K562 (cell line): ENCODE measurements around the gene PEX11B. TPM values are rescaled to one million over a fixed set of nuclear protein-coding genes. Genes with fewer than 3 reads are reported as not detected.

ENCODE experiments used
- ARID1B ChIP-seq: fragments of 450-650 bp; IDR thresholded peaks from 2 replicates; pipeline ENCODE4 v1.6.1; 2016; ENCODE audit warnings: antibody characterized with exemption, mild to moderate bottlenecking, inconsistent platforms
- ATF3 ChIP-seq, 2 experiments: fragments of 450-650 bp in 1 of 2; sonication (generic) in 1 of 2; formaldehyde crosslinking in 1 of 2; IDR thresholded peaks in 1 of 2; conservative IDR thresholded peaks in 1 of 2; 2 replicates each; pipeline versions ENCODE4 v1.6.1 to v1.8.1; 2016 to 2023; ENCODE audit warnings: mild to moderate bottlenecking in 2 of 2, moderate library complexity in 2 of 2, inconsistent platforms in 1 of 2, missing genetic modification reagents in 1 of 2
- BHLHE40 ChIP-seq: IDR thresholded peaks from 2 replicates; pipeline ENCODE4 v1.6.1; 2011; ENCODE audit warnings: low read length, improper control_type of control experiment
- CREM ChIP-seq: IDR thresholded peaks from 2 replicates; pipeline ENCODE4 v1.6.1; 2014; ENCODE audit warnings: antibody characterized with exemption, low read depth
- CXXC5 ChIP-seq: fragments of 250-450 bp; sonication (Bioruptor Pico); IDR thresholded peaks from 2 replicates; pipeline ENCODE4 v1.8.0; 2022; ENCODE audit warnings: inconsistent platforms, mild to moderate bottlenecking, moderate library complexity
- FOSL1 ChIP-seq: fragments of 200-800 bp; sonication (Bioruptor generic); conservative IDR thresholded peaks from 2 replicates; pipeline ENCODE4 v1.6.1; 2016; ENCODE audit warnings: missing genetic modification characterization, missing compliant biosample characterization
- JUN ChIP-seq, 2 experiments: sonication (generic) in 1 of 2; formaldehyde crosslinking in 1 of 2; IDR thresholded peaks; 2 replicates each; pipeline versions ENCODE4 v1.6.1 to v1.8.0; 2012 to 2022; ENCODE audit warnings: borderline replicate concordance in 2 of 2, mild to moderate bottlenecking in 2 of 2, improper control_type of control experiment in 1 of 2, low read depth in 1 of 2, low read length in 1 of 2, missing genetic modification reagents in 1 of 2
- JUND ChIP-seq, 2 experiments: IDR thresholded peaks; 2 replicates in 1 of 2; 3 replicates in 1 of 2; pipeline ENCODE4 v1.6.1; 2011; ENCODE audit warnings: borderline replicate concordance in 2 of 2, low read depth in 2 of 2, low read length in 2 of 2, improper control_type of control experiment in 1 of 2, missing biosample characterization in 1 of 2, missing genetic modification characterization in 1 of 2, missing genetic modification reagents in 1 of 2
- MAZ ChIP-seq, 2 experiments: fragments of 450-650 bp in 1 of 2; sonication (generic) in 1 of 2; formaldehyde crosslinking; IDR thresholded peaks in 1 of 2; conservative IDR thresholded peaks in 1 of 2; 2 replicates each; pipeline versions ENCODE4 v1.4.0 to v1.5.0; 2020; ENCODE audit warnings: mild to moderate bottlenecking in 1 of 2, missing genetic modification reagents in 1 of 2
- NR3C1 ChIP-seq: sonication (generic); formaldehyde crosslinking; IDR thresholded peaks from 2 replicates; pipeline ENCODE4 v1.8.1; 2022; ENCODE audit warnings: missing genetic modification reagents
- SMARCA4 ChIP-seq: fragments of 450-650 bp; IDR thresholded peaks from 2 replicates; pipeline ENCODE4 v1.6.1; 2016
- TAF15 ChIP-seq: fragments of 200-400 bp; formaldehyde crosslinking; IDR thresholded peaks from 2 replicates; pipeline ENCODE4 v1.6.1; 2017; ENCODE audit warnings: mild to moderate bottlenecking, low read depth, low read length, moderate library complexity
- ZNF583 ChIP-seq: fragments of 250-450 bp; sonication (Bioruptor Pico); IDR thresholded peaks from 2 replicates; pipeline ENCODE4 v1.4.0; 2020
- polyA plus RNA-seq, 8 experiments: library from polyadenylated mRNA; depleted of rRNA in 4 of 8; stranded (reverse) in 5 of 8; unstranded in 3 of 8; fragments of >200 nt; fragmentation: Nextera tagmentation in 2 of 8; fragmentation: Illumina TruSeq in 1 of 8; extraction: Ambion mirVana in 2 of 8; extraction: Trizol in 1 of 8; gene quantifications; 2 replicates each; pipeline versions ENCODE4 v1.2.1 to v1.2.3, GENCODE V29; 2011 to 2014; ENCODE audit warnings: inconsistent platforms in 1 of 8, missing spikeins in 1 of 8
- total RNA-seq, 7 experiments: library from RNA; depleted of rRNA in 6 of 7; stranded (reverse); fragments of >200 nt in 6 of 7; fragmentation: Illumina TruSeq in 2 of 7; extraction: Trizol in 2 of 7; gene quantifications; 2 replicates each; pipeline versions ENCODE4 v1.2.1 to v1.2.3, GENCODE V29; 2011 to 2021; ENCODE audit warnings: low replicate concordance in 1 of 7

The PEX11B gene
- total and polyA plus RNA-seq, 9 of the 15 experiments (the other 6 are each of a cell fraction or from before 2014, with no cell fraction given) = 13.2 to 60.0 (median 21.7) TPM

- TF ChIP-seq ATF3 (IDR thresholded peaks at IDR 0.05) (peak; percentile 70), ATF3 (CRISPR knock-in tag; conservative IDR thresholded peaks at IDR 0.05) (no peak), SMARCA4 (peak; percentile 45; the same call in 1 of the 2 replicates), JUND (IDR thresholded peaks at IDR 0.05; ENCODE audit: borderline replicate concordance, low read depth, low read length) (peak; percentile 92), JUND (tag; IDR thresholded peaks at IDR 0.05; ENCODE audit: borderline replicate concordance, low read depth, low read length) (peak; percentile 87; the same call in 1 of the 3 replicates), ZNF583 (CRISPR knock-in tag) (no peak), JUN (IDR thresholded peaks at IDR 0.05; ENCODE audit: borderline replicate concordance, low read depth, low read length) (0 out of 2 replicates have a peak, but pooled peaks have one; percentile 58), JUN (CRISPR knock-in tag; IDR thresholded peaks at IDR 0.05; ENCODE audit: borderline replicate concordance) (no peak), ARID1B (peak; percentile 67), MAZ (CRISPR knock-in tag; conservative IDR thresholded peaks at IDR 0.05 in 1 of 2, IDR thresholded peaks at IDR 0.05 in 1 of 2) (no peak), TAF15 (no peak), CREM (peak; percentile 29; the same call in 1 of the 2 replicates), BHLHE40 (0 out of 2 replicates have a peak, but pooled peaks have one; percentile 11), CXXC5 (CRISPR knock-in tag) (peak; percentile 43), FOSL1 (peak; percentile 94), NR3C1 (CRISPR knock-in tag) (no peak)
Measured at GRCh38 chr1:145877923-145878486, 40.5 kb downstream of the PEX11B start (continued).
